ENCODE results near the gene SIGMAR1. TPM values are rescaled to one million over a fixed set of nuclear protein-coding genes. Genes with fewer than 3 reads are reported as not detected.

The SIGMAR1 gene
- total and polyA plus RNA-seq, 12 donors = 34.6 to 158 (median 83.0) TPM

- Histone ChIP-seq H3K9me3 (replicated peaks in 1 of 3) (no peaks in the 10 kb centered on the region), H3K36me3 (replicated peaks in 1 of 2) (no peaks in the 10 kb centered on the region), H3K27me3 (peaks cover 68% of the 10 kb centered on the region), H3K4me3 (no peak overlapping the region), H3K27ac (no peak overlapping the region), H3K4me1 (replicated peaks in 1 of 2) (peaks cover 10 to 20% of the 10 kb centered on the region in 2 donors)
- WGBS, 4 donors = 20 to 30% (median 28%) methylated on average over 25 to 39 of the region's 39 CpGs
- no peak for DNase-seq
- intact Hi-C loops (cut with DNase I) = no loop called here
- TF ChIP-seq POLR2A (IDR thresholded peaks at IDR 0.05) (no peak), CTCF (IDR thresholded peaks at IDR 0.05) (no peak)
These were observed 13.0 kb downstream of the SIGMAR1 start for GRCh38 chr9:34624475-34625185.

DNA sequence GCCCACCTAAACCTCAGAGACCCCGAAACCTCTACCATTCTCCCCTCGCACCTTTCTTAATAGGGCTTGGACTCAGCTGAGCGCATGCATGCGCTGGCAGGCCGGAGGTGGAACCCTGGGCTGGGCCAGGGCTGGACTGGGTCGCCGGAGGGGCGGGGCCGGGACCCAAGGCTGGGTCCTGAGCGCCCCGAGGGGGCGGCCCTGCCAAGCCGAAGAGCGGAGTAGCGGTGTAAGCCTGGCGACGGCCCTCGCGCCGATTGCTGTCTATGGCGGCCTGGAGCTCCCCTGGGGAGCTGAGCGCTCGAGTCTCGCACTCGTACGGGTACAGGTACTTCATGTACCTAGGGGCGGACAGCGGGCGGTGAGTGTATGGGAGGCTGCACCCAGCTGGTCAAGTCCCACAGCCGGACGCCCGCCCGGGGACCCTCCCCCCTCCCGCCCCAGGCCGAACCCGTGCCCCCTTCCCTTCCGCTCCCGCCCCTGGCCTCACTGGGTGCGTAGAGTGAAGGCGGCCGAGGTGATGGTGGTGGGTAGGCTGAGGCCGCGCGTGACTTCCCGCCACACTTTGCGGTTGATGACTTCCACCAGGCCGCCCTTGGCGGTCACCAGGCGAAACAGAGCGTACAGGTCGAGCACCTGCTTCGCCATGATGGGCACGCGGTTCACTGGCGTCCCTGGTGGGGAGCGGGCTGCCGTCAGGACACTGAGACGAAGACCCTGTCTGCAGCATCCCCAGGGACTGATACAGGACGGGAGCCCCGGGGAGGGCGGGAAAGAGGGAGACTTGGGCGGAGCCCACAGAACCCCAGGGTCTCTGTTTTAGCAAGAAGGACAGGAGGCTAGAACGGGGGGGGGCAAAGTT is 14.0 kb downstream of the SIGMAR1 start:
- intact Hi-C loops (cut with DNase I) = no loop called here
- H3K27ac ChIP-seq = no peak overlapping the region
- no peak overlapping the region for H3K4me3 ChIP-seq
- H3K36me3 ChIP-seq (replicated peaks in 1 of 2) = no peaks in the 10 kb centered on the region
- H3K4me1 ChIP-seq (replicated peaks in 1 of 2) = peaks cover 8 to 21% of the 10 kb centered on the region in 2 donors
- DNase-seq = no peak
- peaks cover 61% of the 10 kb centered on the region for H3K27me3 ChIP-seq
- WGBS, 4 donors = 10 to 24% (median 16%) methylated on average over 16 to 63 of the region's 63 CpGs
- H3K9me3 ChIP-seq (replicated peaks in 1 of 3) = no peaks in the 10 kb centered on the region
- TF ChIP-seq POLR2A (IDR thresholded peaks at IDR 0.05) (no peak), CTCF (IDR thresholded peaks at IDR 0.05) (no peak)

DNA sequence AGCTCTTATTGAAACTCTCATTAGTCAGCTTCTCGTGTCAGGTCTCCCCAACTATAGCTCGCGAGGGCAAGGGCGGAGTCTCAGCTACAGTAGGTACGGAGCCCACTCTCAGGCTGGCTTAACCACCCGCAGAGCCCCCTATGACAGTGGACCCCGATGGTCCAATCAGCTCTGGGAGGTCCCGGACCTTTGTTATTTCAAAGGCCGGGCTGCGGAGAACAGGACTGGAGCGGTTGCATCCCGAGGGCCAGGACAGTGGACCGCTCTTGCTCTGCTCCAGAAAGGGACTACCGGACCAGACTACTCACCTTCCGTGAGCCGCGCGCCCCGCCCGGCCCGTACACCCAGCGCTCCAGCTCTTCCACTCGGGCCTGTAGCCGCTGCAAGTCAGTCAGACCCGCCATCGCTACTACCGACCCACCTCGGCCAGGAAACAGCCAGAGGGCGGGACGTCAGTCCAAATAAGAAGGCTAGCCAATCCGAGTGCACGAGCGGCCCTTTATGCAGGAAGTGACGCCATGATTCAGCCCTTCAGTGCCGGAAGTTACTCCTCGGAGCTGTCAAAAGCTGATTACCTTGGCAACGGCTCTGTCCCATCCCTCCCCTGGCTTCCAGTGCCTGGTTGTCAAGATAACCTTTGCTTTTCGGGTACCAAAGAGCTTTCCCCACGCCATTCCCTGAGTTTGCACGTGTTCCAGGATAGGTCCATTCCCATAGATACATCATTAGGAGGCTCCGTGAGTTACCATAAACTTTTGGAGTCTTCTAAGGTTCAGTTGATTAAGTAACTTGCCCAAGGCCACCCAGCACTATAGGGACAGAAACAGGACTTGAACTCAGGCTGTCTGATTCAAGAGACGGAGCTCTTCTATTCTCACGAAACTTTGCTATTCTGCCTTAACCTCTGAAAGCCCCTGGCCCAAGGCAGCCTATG is 17.3 kb downstream of the SIGMAR1 start, which contains the start of gene DCTN3:
TSS of gene DCTN3 (minus strand) at position 435 of the 934 bp plus-strand sequence. CDS start at position 404, 31 bp downstream.
- H3K4me3 ChIP-seq = peak within 1 kb of the TSS in 2 of 4 donors; percentile 64 to 96
- peak within 1 kb of the TSS in 2 of 5 donors; percentile 12 to 51 for H3K27ac ChIP-seq
- H3K4me1 ChIP-seq (replicated peaks in 1 of 2) = peaks cover 6 to 17% of the 10 kb centered on the region in 2 donors
- peaks cover 0 to 29% of the 10 kb centered on the region in 2 donors for H3K36me3 ChIP-seq (replicated peaks in 1 of 2)
- peak in 1 of 6 experiments; percentile 2 for TF ChIP-seq CTCF (IDR thresholded peaks at IDR 0.05)
- peak; percentile 28 to 45 for TF ChIP-seq POLR2A (IDR thresholded peaks at IDR 0.05)
- peaks cover 30% of the 10 kb centered on the region for H3K27me3 ChIP-seq
- peak; percentile 90 to 99 (median 96) for DNase-seq
- H3K9me3 ChIP-seq (replicated peaks in 1 of 3) = no peaks in the 10 kb centered on the region
- WGBS, 4 donors = 3 to 11% (median 5%) methylated on average over 12 to 43 of the region's 43 CpGs
- intact Hi-C loops (cut with DNase I) = no loop called here

Data from adrenal gland (tissue), 12 donors.